IMR-90 (cell line): ENCODE measurements around the gene NMT1. TPM values are rescaled to one million over a fixed set of nuclear protein-coding genes. Genes with fewer than 3 reads are reported as not detected.
A peak's percentile ranks its signal among the peaks of the same experiment; 100 is the strongest.

Source experiments
- ATAC-seq: fragments of 200-7000 bp; cut with Tn5 transposase; 2 replicates; pipeline ENCODE4 v1.9.1; 2020; ENCODE audit warnings: low read depth, mild to moderate bottlenecking, moderate library complexity
- BruUV-seq: library from RNA; stranded (reverse); fragments of 400-500 nt; replicated peaks from 2 replicates; lab custom pipeline; 2021; lab: Mats Ljungman, UMichigan
- CTCF ChIA-PET: fragments of 300-600 bp; formaldehyde crosslinking; extraction: SDS; loops from one replicate; lab custom pipeline; 2021; ENCODE audit warnings: antibody characterized with exemption; lab: Yijun Ruan, JAX
- POLR2A ChIA-PET: fragments of 300-600 bp; sonication (Branson Sonifier 250); formaldehyde crosslinking; loops from one replicate; lab custom pipeline; 2022; ENCODE audit warnings: antibody characterized with exemption; ENCODE audit not compliant: unreplicated experiment; lab: Charles Lee
- DNase-seq: peaks from one replicate; pipeline ENCODE4 v3.0.0; 2013
- H2AFZ ChIP-seq: replicated peaks from 2 replicates; pipeline ENCODE3; 2013; ENCODE audit warnings: low read length, mild to moderate bottlenecking; ENCODE audit not compliant: poor library complexity
- H2AK5ac ChIP-seq: 2 replicates; pipeline ENCODE4 v1.6.1; 2013; ENCODE audit warnings: low read depth, low read length, inconsistent platforms
- H2AK9ac ChIP-seq: replicated peaks from 2 replicates; pipeline ENCODE3; 2013; ENCODE audit warnings: mild to moderate bottlenecking, low read depth, low read length, moderate library complexity; ENCODE audit not compliant: poor library complexity
- H2BK120ac ChIP-seq: 2 replicates; pipeline ENCODE4 v1.6.1; 2013; ENCODE audit warnings: low read depth, low read length, inconsistent platforms
- H2BK15ac ChIP-seq: 3 replicates; pipeline ENCODE4 v1.6.1; 2013; ENCODE audit warnings: low read depth, low read length, inconsistent platforms
- H2BK20ac ChIP-seq: 2 replicates; pipeline ENCODE4 v1.6.1; 2013; ENCODE audit warnings: low read depth, mild to moderate bottlenecking, inconsistent platforms, low read length, moderate library complexity
- H2BK5ac ChIP-seq: 2 replicates; pipeline ENCODE4 v1.6.1; 2013; ENCODE audit warnings: mild to moderate bottlenecking, low read depth, low read length, inconsistent platforms; ENCODE audit not compliant: poor library complexity, severe bottlenecking
- H3K14ac ChIP-seq: replicated peaks from 2 replicates; pipeline ENCODE4 v1.6.1; 2013; ENCODE audit warnings: low read depth, low read length, inconsistent platforms
- H3K18ac ChIP-seq: 2 replicates; pipeline ENCODE4 v1.6.1; 2013; ENCODE audit warnings: low read depth, low read length, control low read depth
- H3K23ac ChIP-seq: 2 replicates; pipeline ENCODE4 v1.6.1; 2013; ENCODE audit warnings: low read depth, low read length, inconsistent platforms
- H3K27ac ChIP-seq: 2 replicates; pipeline ENCODE4 v1.5.1; 2013; ENCODE audit warnings: mild to moderate bottlenecking, control low read depth, low read length; ENCODE audit not compliant: insufficient read depth
- H3K27me3 ChIP-seq: 2 replicates; pipeline ENCODE4 v1.6.1; 2013; ENCODE audit warnings: low read length; ENCODE audit not compliant: control insufficient read depth, insufficient read depth
- H3K36me3 ChIP-seq: 2 replicates; pipeline ENCODE4 v1.6.1; 2013; ENCODE audit warnings: low read length, mixed read lengths; ENCODE audit not compliant: control insufficient read depth, insufficient read depth
- H3K4ac ChIP-seq: 2 replicates; pipeline ENCODE4 v1.6.1; 2013; ENCODE audit warnings: low read depth, low read length, inconsistent platforms
- H3K4me1 ChIP-seq: 2 replicates; pipeline ENCODE4 v1.6.1; 2013; ENCODE audit warnings: low read length, mixed read lengths; ENCODE audit not compliant: control insufficient read depth, insufficient read depth
- H3K4me2 ChIP-seq: 2 replicates; pipeline ENCODE4 v1.6.1; 2013; ENCODE audit warnings: low read depth, mild to moderate bottlenecking, control low read depth, low read length, moderate library complexity
- H3K4me3 ChIP-seq: 2 replicates; pipeline ENCODE4 v1.5.1; 2013; ENCODE audit warnings: low read depth, mild to moderate bottlenecking, control low read depth, low read length, moderate library complexity; ENCODE audit not compliant: insufficient read depth
- H3K56ac ChIP-seq: 2 replicates; pipeline ENCODE4 v1.6.1; 2013; ENCODE audit warnings: low read length, inconsistent platforms; ENCODE audit not compliant: insufficient read depth; ENCODE audit errors: extremely low read depth
- H3K79me1 ChIP-seq, 2 experiments: 2 replicates each; pipeline ENCODE4 v1.6.1; 2013; ENCODE audit warnings: low read length in 2 of 2, inconsistent platforms in 1 of 2, low read depth in 1 of 2
- H3K9ac ChIP-seq: 2 replicates; pipeline ENCODE4 v1.6.1; 2013; ENCODE audit warnings: low read depth, low read length, control low read depth
- H3K9me1 ChIP-seq: 2 replicates; pipeline ENCODE4 v1.6.1; 2013; ENCODE audit warnings: low read length, inconsistent platforms; ENCODE audit not compliant: insufficient read depth
- H3K9me3 ChIP-seq: 2 replicates; pipeline ENCODE4 v1.6.1; 2013; ENCODE audit warnings: low read length; ENCODE audit not compliant: control insufficient read depth, insufficient read depth
- H4K20me1 ChIP-seq: 2 replicates; pipeline ENCODE4 v1.6.1; 2013; ENCODE audit warnings: low read length, inconsistent platforms; ENCODE audit not compliant: insufficient read depth
- H4K5ac ChIP-seq: 2 replicates; pipeline ENCODE4 v1.6.1; 2013; ENCODE audit warnings: mild to moderate bottlenecking, low read depth, low read length, control low read depth
- H4K8ac ChIP-seq, 2 experiments: 2 replicates each; pipeline ENCODE4 v1.6.1; 2013; ENCODE audit warnings: low read depth in 2 of 2, low read length in 2 of 2, control low read depth in 1 of 2, inconsistent platforms in 1 of 2
- H4K91ac ChIP-seq: 2 replicates; pipeline ENCODE4 v1.6.1; 2013; ENCODE audit warnings: low read depth, low read length, inconsistent platforms; ENCODE audit not compliant: insufficient read depth
- CEBPB ChIP-seq: IDR thresholded peaks from 2 replicates; pipeline ENCODE4 v1.6.1; 2012; ENCODE audit warnings: low read depth, low read length, improper control_type of control experiment
- CHD1 ChIP-seq: IDR thresholded peaks from 2 replicates; pipeline ENCODE4 v1.6.1; 2012; ENCODE audit warnings: low read depth, low read length, improper control_type of control experiment
- NFE2L2 ChIP-seq: fragments of 150-350 bp; IDR thresholded peaks from 2 replicates; pipeline ENCODE4 v1.6.1; 2016; ENCODE audit warnings: low read depth, mild to moderate bottlenecking, low read length
- RAD21 ChIP-seq: IDR thresholded peaks from 2 replicates; pipeline ENCODE4 v1.6.1; 2012; ENCODE audit warnings: low read length, improper control_type of control experiment
- SMC3 ChIP-seq: fragments of 150-350 bp; IDR thresholded peaks from 2 replicates; pipeline ENCODE4 v1.6.1; 2016; ENCODE audit warnings: low read depth, mild to moderate bottlenecking, antibody characterized with exemption, low read length, moderate library complexity
- WGBS, 2 experiments: methylation state at CpG; one replicate each; pipeline versions ENCODE4 v1.1.5 to v1.1.7; 2013; ENCODE audit warnings: missing lambda C conversion rate in 2 of 2; ENCODE audit not compliant: insufficient read length in 1 of 2; ENCODE audit errors: extremely low coverage in 2 of 2; 5-methylcytosine and 5-hydroxymethylcytosine counted together
- dilution Hi-C: fragments of 300-500 bp; cut with HindIII; formaldehyde crosslinking; loops from one replicate; pipeline ENCODE4 v1.14.3; 2018; ENCODE audit warnings: low sequenced_read_pairs; ENCODE audit not compliant: unreplicated experiment
- in situ Hi-C: fragments of 300-500 bp; cut with MboI; formaldehyde crosslinking; loops from 3 replicates; pipeline ENCODE4 v1.14.3; 2019; ENCODE audit warnings: low sequenced_read_pairs, inconsistent platforms, mixed read lengths
- intact Hi-C: fragments of 100-400 bp; cut with micrococcal nuclease; formaldehyde crosslinking; loops from 2 replicates; pipeline ENCODE4 v1.10.0; 2022
- polyA plus RNA-seq, 3 experiments: library from polyadenylated mRNA; depleted of rRNA; stranded (reverse); fragments of >200 nt; gene quantifications; 2 replicates each; pipeline ENCODE4 v1.2.3, GENCODE V29; 2012; ENCODE audit warnings: low replicate concordance in 1 of 3
- total RNA-seq: library from RNA; depleted of rRNA; stranded (reverse); fragments of >200 nt; gene quantifications from 2 replicates; pipeline ENCODE4 v1.2.3, GENCODE V29; 2012

Gene NMT1
- total and polyA plus RNA-seq, 2 of the 4 experiments (the other 2 are of a cell fraction), result 38.0 to 60.6 TPM

GRCh38 chr17:45149669-45150664 lies 88.8 kb downstream of the NMT1 start:
- Histone ChIP-seq H4K20me1 (peaks cover 37% of the 10 kb centered on the region), H3K4ac (peak overlapping the region; percentile 93), H3K9me3 (no peaks in the 10 kb centered on the region), H3K23ac (peak overlapping the region; percentile 89), H2BK120ac (peak overlapping the region; percentile 19; the same call in 1 of the 2 replicates), H3K56ac (peak overlapping the region; percentile 72), H3K79me1 (peaks cover 7 to 44% of the 10 kb centered on the region in 2 experiments; a peak in 2 of 4 replicates), H2BK5ac (peak overlapping the region; percentile 88), H3K4me1 (peaks cover 9% of the 10 kb centered on the region; the same call in 1 of the 2 replicates), H4K8ac (peak overlapping the region; percentile 36 to 64), H4K5ac (peak overlapping the region; percentile 50), H2BK15ac (peak overlapping the region; percentile 16; the same call in 1 of the 3 replicates), H2AK5ac (peak overlapping the region; percentile 92), H2BK20ac (no peak overlapping the region), H3K36me3 (0 out of 2 replicates have a peak, but pooled peaks cover 2% of the 10 kb centered on the region), H3K4me2 (peak overlapping the region; percentile 78), H3K18ac (peak overlapping the region; percentile 85), H3K9ac (peak overlapping the region; percentile 94), H3K14ac (peak overlapping the region; percentile 85), H3K27me3 (no peaks in the 10 kb centered on the region), H2AFZ (peak overlapping the region; percentile 79), H3K9me1 (peaks cover 12% of the 10 kb centered on the region), H3K4me3 (peak overlapping the region; percentile 56), H3K27ac (peak overlapping the region; percentile 94), H2AK9ac (peak overlapping the region; percentile 97), H4K91ac (peak overlapping the region; percentile 57)
- POLR2A ChIA-PET, result interaction anchor here (0.5 to 4.9 kb wide), 6 partner anchors 9 to 48 kb away, joined by 4 to 53 read pairs (median 12); partner anchors contain the start of genes ACBD4 and HEXIM2
- ATAC-seq (0 out of 2 replicates have a peak, but pooled peaks have one; percentile 1), DNase-seq (peak; percentile 51)
- 0% methylated on average over 33 of the region's 56 CpGs; no CpG with 5 or more reads in 1 of the 2 experiments for WGBS, 2 experiments
- TF ChIP-seq NFE2L2 (no peak), SMC3 (no peak), RAD21 (no peak), CHD1 (no peak), CEBPB (no peak)
- in situ Hi-C loops, result no loop called here
- intact Hi-C loops, result loop anchor here (1.0 kb wide), 2 partner anchors 11 to 47 kb away; partner anchors contain the start of gene HEXIM2
- no TSS peak for BruUV-seq
- dilution Hi-C loops, result no loop called here
- CTCF ChIA-PET, result interaction anchor here (0.6 to 4.7 kb wide), 14 partner anchors 8 to 1284 kb away, joined by 3 to 60 read pairs (median 4); partner anchors contain the start of genes ACBD4, HEXIM2 and PLCD3
